HFFc6 (cell line): Measurements from ENCODE around the gene TFCP2L1. TPM values are rescaled to one million over a fixed set of nuclear protein-coding genes. Genes with fewer than 3 reads are reported as not detected.

Experiments
- DNase-seq: peaks from one replicate; pipeline ENCODE4 v3.0.0-alpha.2; 2018
- H3K27ac Mint-ChIP-seq: 2 replicates; pipeline ENCODE4 v1.8.0; 2020; ENCODE audit warnings: mild to moderate bottlenecking, mixed read lengths
- H3K27me3 Mint-ChIP-seq: 2 replicates; pipeline ENCODE4 v1.8.0; 2021; ENCODE audit warnings: mild to moderate bottlenecking, moderate library complexity, mixed read lengths; ENCODE audit not compliant: insufficient read depth
- H3K36me3 Mint-ChIP-seq: 2 replicates; pipeline ENCODE4 v1.8.0; 2021; ENCODE audit warnings: low read depth, mixed read lengths
- H3K4me1 Mint-ChIP-seq: 2 replicates; pipeline ENCODE4 v1.8.0; 2020; ENCODE audit warnings: low read depth, mixed read lengths
- H3K4me3 Mint-ChIP-seq: 2 replicates; pipeline ENCODE4 v1.8.0; 2020; ENCODE audit warnings: mild to moderate bottlenecking, moderate library complexity, mixed read lengths
- H3K9me3 Mint-ChIP-seq: 2 replicates; pipeline ENCODE4 v1.8.0; 2020; ENCODE audit warnings: mild to moderate bottlenecking, mixed read lengths
- total RNA-seq, 6 experiments: library from RNA; stranded (reverse); fragmentation: NEBNext Ultra II Directional; extraction: Animal tissue kit (Norgen Biotek cat#: 25700); gene quantifications; 2 replicates in 1 of 6; 3 replicates in 5 of 6; pipeline ENCODE4 v1.2.3, GENCODE V29; 2021
- TF ChIP-seq, protein P1 (sequence below): fragments of 200-600 bp; sonication (generic); IDR thresholded peaks from 2 replicates; pipeline ENCODE4 v1.5.0; 2021; ENCODE audit warnings: antibody characterized with exemption, mild to moderate bottlenecking

The TFCP2L1 gene
- total RNA-seq, 6 experiments from 2014 or later, result 0.03 TPM; not detected in 5

DNA sequence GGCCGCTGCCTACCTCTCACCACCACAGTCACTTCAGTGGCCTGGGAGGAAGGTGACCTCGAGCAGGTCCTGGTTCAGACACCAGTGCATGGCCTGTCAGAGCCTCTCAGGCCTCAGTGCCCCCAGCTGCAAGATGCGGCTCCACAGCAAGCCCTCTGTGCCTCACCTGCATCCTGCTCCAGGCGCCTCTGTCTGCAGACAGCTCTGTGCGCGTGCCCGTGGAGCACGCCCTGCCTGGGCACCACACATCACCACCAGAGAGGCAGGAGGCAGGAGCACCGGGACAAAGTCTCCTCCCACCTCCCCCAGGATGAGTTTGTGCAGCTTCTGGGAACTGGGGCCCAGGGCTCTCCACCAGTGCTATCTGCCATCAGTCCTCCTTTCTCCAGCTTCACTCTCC, 98.7 kb downstream of the TFCP2L1 start:
- Mint-ChIP-seq H3K36me3 (no peaks in the 10 kb centered on the region), H3K27me3 (peaks cover 23% of the 10 kb centered on the region), H3K27ac (no peak overlapping the region), H3K9me3 (no peaks in the 10 kb centered on the region), H3K4me3 (no peak overlapping the region), H3K4me1 (no peaks in the 10 kb centered on the region)
- TF ChIP-seq, protein P1, sequence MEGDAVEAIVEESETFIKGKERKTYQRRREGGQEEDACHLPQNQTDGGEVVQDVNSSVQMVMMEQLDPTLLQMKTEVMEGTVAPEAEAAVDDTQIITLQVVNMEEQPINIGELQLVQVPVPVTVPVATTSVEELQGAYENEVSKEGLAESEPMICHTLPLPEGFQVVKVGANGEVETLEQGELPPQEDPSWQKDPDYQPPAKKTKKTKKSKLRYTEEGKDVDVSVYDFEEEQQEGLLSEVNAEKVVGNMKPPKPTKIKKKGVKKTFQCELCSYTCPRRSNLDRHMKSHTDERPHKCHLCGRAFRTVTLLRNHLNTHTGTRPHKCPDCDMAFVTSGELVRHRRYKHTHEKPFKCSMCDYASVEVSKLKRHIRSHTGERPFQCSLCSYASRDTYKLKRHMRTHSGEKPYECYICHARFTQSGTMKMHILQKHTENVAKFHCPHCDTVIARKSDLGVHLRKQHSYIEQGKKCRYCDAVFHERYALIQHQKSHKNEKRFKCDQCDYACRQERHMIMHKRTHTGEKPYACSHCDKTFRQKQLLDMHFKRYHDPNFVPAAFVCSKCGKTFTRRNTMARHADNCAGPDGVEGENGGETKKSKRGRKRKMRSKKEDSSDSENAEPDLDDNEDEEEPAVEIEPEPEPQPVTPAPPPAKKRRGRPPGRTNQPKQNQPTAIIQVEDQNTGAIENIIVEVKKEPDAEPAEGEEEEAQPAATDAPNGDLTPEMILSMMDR, result no peak
- no peak for DNase-seq

DNA sequence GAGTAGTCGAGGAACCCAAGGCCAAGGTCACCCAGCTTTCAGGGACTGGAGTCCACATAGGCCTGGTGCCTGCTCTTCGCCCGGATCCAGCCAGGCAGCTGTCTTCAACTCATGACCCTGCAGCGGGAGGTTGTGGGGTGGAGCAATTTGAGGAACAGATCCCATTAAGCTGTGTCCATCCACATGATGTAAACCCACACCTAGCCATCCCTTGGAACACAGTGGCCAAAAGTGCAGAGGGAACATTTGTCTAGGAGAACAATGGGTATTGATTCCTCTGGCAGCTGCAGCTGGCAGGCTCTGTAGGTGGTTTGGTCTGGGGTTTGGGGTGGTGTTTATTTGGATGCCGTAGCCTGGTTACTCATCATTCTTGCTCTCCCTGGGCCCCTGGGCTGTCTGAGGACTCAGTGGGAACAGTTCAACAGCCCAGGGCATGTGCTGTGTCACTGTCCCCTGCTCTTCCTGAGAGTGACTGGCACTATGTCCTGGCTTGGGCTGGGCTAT, 99.4 kb downstream of the TFCP2L1 start:
- Mint-ChIP-seq H3K4me3 (no peak overlapping the region), H3K27ac (no peak overlapping the region)
- no peak for DNase-seq

DNA sequence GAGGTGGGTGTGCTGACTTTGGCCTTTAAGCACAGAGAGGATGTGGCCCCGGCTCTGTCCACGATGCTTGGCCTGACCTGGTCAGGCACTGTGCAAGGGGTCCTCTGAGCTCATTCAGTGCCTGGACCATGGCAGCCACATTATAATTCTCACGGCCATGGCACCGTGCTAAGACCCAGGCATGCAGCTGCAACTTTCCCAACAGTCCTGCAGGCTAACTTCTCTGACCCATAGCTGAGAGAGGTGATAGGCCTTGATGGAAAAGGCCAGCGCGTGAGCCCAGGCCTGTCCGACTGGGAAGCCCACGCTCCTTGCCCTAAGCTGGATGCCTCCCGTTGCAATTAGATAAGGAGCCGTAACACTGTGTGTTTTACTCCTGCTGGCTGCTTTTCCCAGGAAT, 99.9 kb downstream of the TFCP2L1 start:
- H3K9me3 Mint-ChIP-seq, result no peaks in the 10 kb centered on the region
- TF ChIP-seq, protein P1, result no peak
- DNase-seq, result no peak
- H3K36me3 Mint-ChIP-seq, result no peaks in the 10 kb centered on the region
- H3K27ac Mint-ChIP-seq, result no peak overlapping the region
- no peaks in the 10 kb centered on the region for H3K4me1 Mint-ChIP-seq
- peaks cover 23% of the 10 kb centered on the region for H3K27me3 Mint-ChIP-seq
- no peak overlapping the region for H3K4me3 Mint-ChIP-seq

More for the DNA sequence above, 99.4 kb downstream of the TFCP2L1 start:
- Mint-ChIP-seq H3K36me3 (no peaks in the 10 kb centered on the region), H3K27me3 (peaks cover 23% of the 10 kb centered on the region), H3K4me1 (no peaks in the 10 kb centered on the region), H3K9me3 (no peaks in the 10 kb centered on the region)
- TF ChIP-seq, protein P1, result no peak

DNA sequence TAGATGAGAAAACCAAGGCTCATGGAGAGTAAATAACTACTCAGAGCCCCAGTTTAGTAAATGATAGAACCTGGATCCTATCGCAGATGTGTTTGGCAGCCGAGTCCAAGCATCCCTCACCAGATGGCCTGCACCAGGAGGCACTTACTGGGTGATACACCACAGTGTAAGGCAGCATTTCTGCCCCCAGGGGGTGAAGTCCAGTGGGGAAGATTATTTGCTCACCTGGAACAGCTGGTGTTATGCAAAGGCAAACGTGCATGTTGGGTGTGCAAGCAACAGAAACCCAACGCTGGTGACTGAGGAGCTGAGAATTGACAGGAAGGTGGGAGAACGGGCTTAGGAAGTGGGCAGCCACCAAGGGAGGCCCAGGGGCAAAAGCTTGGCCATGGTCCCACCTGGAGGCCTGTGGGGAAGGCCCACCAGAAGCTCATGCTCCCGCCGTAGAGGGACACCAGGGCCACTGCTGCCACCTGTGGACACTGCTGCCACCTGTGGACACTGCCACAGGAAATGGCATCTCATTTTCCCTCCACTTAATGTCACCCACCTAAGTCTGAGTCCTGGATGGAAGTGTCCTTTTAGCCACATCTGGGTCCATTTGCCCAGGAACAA, 100.6 kb downstream of the TFCP2L1 start:
- Mint-ChIP-seq H3K9me3 (no peaks in the 10 kb centered on the region), H3K36me3 (no peaks in the 10 kb centered on the region), H3K4me3 (no peak overlapping the region), H3K4me1 (no peaks in the 10 kb centered on the region), H3K27ac (no peak overlapping the region), H3K27me3 (peaks cover 26% of the 10 kb centered on the region)
- TF ChIP-seq, protein P1, result no peak
- no peak for DNase-seq

DNA sequence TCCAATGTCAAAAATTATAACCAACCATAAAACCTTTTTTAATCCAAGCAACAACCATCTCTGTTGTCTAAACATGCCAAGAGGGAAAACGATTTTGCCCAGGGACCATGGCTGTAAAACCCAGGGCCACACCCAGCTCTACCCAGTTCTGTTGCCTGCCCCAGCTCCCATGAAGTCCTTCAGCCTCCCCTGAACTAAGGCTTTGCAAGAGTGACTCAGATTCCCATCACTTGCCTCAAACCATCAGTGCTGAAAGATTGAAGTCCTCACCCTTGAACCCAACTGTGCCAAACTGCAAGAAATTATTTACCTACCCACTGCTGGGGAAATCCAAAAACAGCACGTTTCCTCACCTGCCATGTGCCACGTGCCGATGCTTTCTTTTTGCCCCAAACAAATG, 102.5 kb downstream of the TFCP2L1 start:
- Mint-ChIP-seq H3K27me3 (peaks cover 33% of the 10 kb centered on the region), H3K36me3 (no peaks in the 10 kb centered on the region), H3K4me1 (no peaks in the 10 kb centered on the region), H3K4me3 (no peak overlapping the region), H3K27ac (no peak overlapping the region), H3K9me3 (no peaks in the 10 kb centered on the region)
- no peak for DNase-seq
- TF ChIP-seq, protein P1, result no peak
